Endothelial cell of umbilical vein (primary cell): Measurements from ENCODE around the gene EBF4. TPM values are rescaled to one million over a fixed set of nuclear protein-coding genes. Genes with fewer than 3 reads are reported as not detected.

Experiments
- BruUV-seq: library from RNA; stranded (reverse); fragments of 400-500 nt; replicated peaks from 2 replicates; lab custom pipeline; 2021; lab: Mats Ljungman, UMichigan
- CTCF ChIA-PET: fragments of 300-600, 350-600 bp; sonication (Branson Sonifier 250); formaldehyde crosslinking; loops from one replicate; lab custom pipeline; 2021; ENCODE audit warnings: antibody characterized with exemption, inconsistent platforms; lab: Charles Lee
- POLR2A ChIA-PET: fragments of 300-600, 350-600 bp; sonication (Branson Sonifier 250); formaldehyde crosslinking; loops from one replicate; lab custom pipeline; 2021; ENCODE audit warnings: antibody characterized with exemption, inconsistent platforms; lab: Charles Lee
- DNase-seq: peaks from one replicate; pipeline ENCODE4 v3.0.0-alpha.2; 2011; ENCODE audit warnings: low read depth, low spot score
- FAIRE-seq: peaks from 2 replicates; lab custom pipeline; 2011; peaks lifted over from hg19 to GRCh38; lab: Jason Lieb, UNC
- H2AFZ ChIP-seq: 2 replicates; pipeline ENCODE4 v1.6.0; 2012; ENCODE audit warnings: low read depth, low read length, control low read depth, inconsistent platforms
- H3K27ac ChIP-seq: 2 replicates; pipeline ENCODE4 v1.5.1; 2011; ENCODE audit warnings: low read depth, mild to moderate bottlenecking, control low read depth, low read length, moderate library complexity; ENCODE audit not compliant: insufficient read depth
- H3K27me3 ChIP-seq, 2 experiments: 2 replicates each; pipeline versions ENCODE4 v1.6.0 to v1.6.1; 2011; ENCODE audit warnings: low read length in 2 of 2, mixed read lengths in 1 of 2; ENCODE audit not compliant: control insufficient read depth in 2 of 2, insufficient read depth in 2 of 2
- H3K36me3 ChIP-seq, 2 experiments: 2 replicates in 1 of 2; 3 replicates in 1 of 2; pipeline ENCODE4 v1.5.1; 2011; ENCODE audit warnings: low read length in 2 of 2, mild to moderate bottlenecking in 1 of 2, moderate library complexity in 1 of 2; ENCODE audit not compliant: control insufficient read depth in 2 of 2, insufficient read depth in 2 of 2; ENCODE audit errors: extremely low read depth in 1 of 2
- H3K4me1 ChIP-seq: 3 replicates; pipeline ENCODE4 v1.5.1; 2011; ENCODE audit warnings: mild to moderate bottlenecking, low read length; ENCODE audit not compliant: control insufficient read depth, insufficient read depth; ENCODE audit errors: extremely low read depth
- H3K4me2 ChIP-seq: 2 replicates; pipeline ENCODE4 v1.6.1; 2011; ENCODE audit warnings: low read length, control low read depth, mixed read lengths; ENCODE audit not compliant: insufficient read depth
- H3K4me3 ChIP-seq, 3 experiments: fragments of 200-600 bp in 1 of 3; sonication (generic), shearing (Covaris generic) in 1 of 3; replicated peaks in 1 of 3; 2 replicates each; pipeline ENCODE4 v1.5.1; 2011 to 2016; ENCODE audit warnings: control low read depth in 3 of 3, low read length in 3 of 3, mild to moderate bottlenecking in 2 of 3, inconsistent platforms in 1 of 3, low read depth in 1 of 3, moderate library complexity in 1 of 3; ENCODE audit not compliant: insufficient read depth in 1 of 3
- H3K79me2 ChIP-seq: 2 replicates; pipeline ENCODE4 v1.6.0; 2012; ENCODE audit warnings: low read length, inconsistent platforms; ENCODE audit not compliant: control insufficient read depth, insufficient read depth
- H3K9ac ChIP-seq: replicated peaks from 2 replicates; pipeline ENCODE3; 2011; ENCODE audit warnings: low read length, control low read depth; ENCODE audit not compliant: insufficient read depth; ENCODE audit errors: extremely low read depth
- H3K9me1 ChIP-seq: replicated peaks from 3 replicates; pipeline ENCODE4 v1.6.0; 2011; ENCODE audit warnings: mild to moderate bottlenecking, low read length; ENCODE audit not compliant: control insufficient read depth, insufficient read depth; ENCODE audit errors: extremely low read depth
- H3K9me3 ChIP-seq: replicated peaks from 2 replicates; pipeline ENCODE4 v1.5.1; 2012; ENCODE audit warnings: low read length, inconsistent platforms; ENCODE audit not compliant: control insufficient read depth, insufficient read depth
- H4K20me1 ChIP-seq: replicated peaks from 2 replicates; pipeline ENCODE3; 2011; ENCODE audit warnings: mild to moderate bottlenecking, low read length; ENCODE audit not compliant: control insufficient read depth, insufficient read depth; ENCODE audit errors: extremely low read depth
- CTCF ChIP-seq, 2 donors: IDR thresholded peaks; 1 replicate in 1 of 2; 2 replicates in 1 of 2; pipeline ENCODE4 v1.5.1; 2011; ENCODE audit warnings: low read length in 2 of 2, mild to moderate bottlenecking in 2 of 2, moderate library complexity in 2 of 2, control low read depth in 1 of 2, inconsistent platforms in 1 of 2, low read depth in 1 of 2; ENCODE audit not compliant: insufficient read depth in 1 of 2; ENCODE audit errors: extremely low read depth in 1 of 2
- EZH2 ChIP-seq: IDR thresholded peaks from 2 replicates; pipeline ENCODE4 v1.6.1; 2012; ENCODE audit warnings: borderline replicate concordance, low read depth, mild to moderate bottlenecking, moderate library complexity, low read length, inconsistent platforms; ENCODE audit not compliant: severe bottlenecking
- MAX ChIP-seq: IDR thresholded peaks from 2 replicates; pipeline ENCODE4 v1.6.1; 2011; ENCODE audit not compliant: insufficient read depth, insufficient read length
- MYC ChIP-seq: IDR thresholded peaks from one replicate; pipeline ENCODE4 v1.6.1; 2011; ENCODE audit warnings: mild to moderate bottlenecking, low read depth, low read length
- POLR2AphosphoS5 ChIP-seq: IDR thresholded peaks from 2 replicates; pipeline ENCODE4 v1.6.1; 2012; ENCODE audit warnings: low read depth, mild to moderate bottlenecking, control low read depth, low read length, moderate library complexity; ENCODE audit not compliant: insufficient read depth
- dilution Hi-C: fragments of 300-500 bp; cut with MboI; formaldehyde crosslinking; loops from one replicate; pipeline ENCODE4 v1.15.0; 2019; ENCODE audit warnings: low sequenced_read_pairs; ENCODE audit not compliant: extremely low pct_ligation_motif_present
- intact Hi-C: fragments of 100-400 bp; cut with micrococcal nuclease; formaldehyde crosslinking; loops from one replicate; pipeline ENCODE4 v1.10.0; 2022
- polyA plus RNA-seq, 4 experiments: library from polyadenylated mRNA; depleted of rRNA in 3 of 4; stranded (reverse) in 3 of 4; unstranded in 1 of 4; fragments of >200 nt; gene quantifications; 2 replicates each; pipeline versions ENCODE4 v1.2.1 to v1.2.3, GENCODE V29; 2011 to 2012; ENCODE audit warnings: missing spikeins in 1 of 4
- total RNA-seq: library from RNA; stranded (reverse); gene quantifications from 2 replicates; pipeline ENCODE4 v1.2.3, GENCODE V29; 2021

The EBF4 gene
- total and polyA plus RNA-seq, 2 donors (not counting 3 experiments of a cell fraction or from before 2014, with no cell fraction given), result 2.7 to 3.4 TPM

GRCh38 chr20:2729251-2729713, 36.7 kb downstream of the EBF4 start:
- POLR2A ChIA-PET, result no interaction called here
- no peak for DNase-seq
- no peak for FAIRE-seq

More at GRCh38 chr20:2729251-2729713, 36.7 kb downstream of the EBF4 start:
- CTCF ChIA-PET, result interaction anchor here (1.1 to 2.5 kb wide), 5 partner anchors 11 to 15 kb away, joined by 4 to 16 read pairs (median 8); no protein-coding TSS in a partner anchor
- H3K36me3 ChIP-seq, result no peaks in the 10 kb centered on the region
- TF ChIP-seq MYC (no peak), EZH2 (no peak), POLR2AphosphoS5 (no peak), MAX (no peak), CTCF (IDR thresholded peaks at IDR 0.05; ENCODE audit: extremely low read depth in 1 of 2, insufficient read depth in 1 of 2, low read depth in 1 of 2, low read length in 2 of 2) (no peak)
- H3K9me3 ChIP-seq, result no peaks in the 10 kb centered on the region
- no TSS peak for BruUV-seq
- H3K4me1 ChIP-seq, result no peaks in the 10 kb centered on the region
- no peaks in the 10 kb centered on the region for H3K9me1 ChIP-seq
- H3K4me2 ChIP-seq, result no peak overlapping the region
- no peak overlapping the region for H2AFZ ChIP-seq
- H3K27ac ChIP-seq, result no peak overlapping the region
- no peaks in the 10 kb centered on the region for H4K20me1 ChIP-seq
- H3K79me2 ChIP-seq, result no peaks in the 10 kb centered on the region
- H3K9ac ChIP-seq, result no peak overlapping the region
- intact Hi-C loops (no loop called here), dilution Hi-C loops (no loop called here)
- no peak overlapping the region for H3K4me3 ChIP-seq
- H3K27me3 ChIP-seq, result peaks cover 12 to 37% of the 10 kb centered on the region in 2 experiments
